Measurements from ENCODE around the gene PLA2G2A. TPM values are rescaled to one million over a fixed set of nuclear protein-coding genes. Genes with fewer than 3 reads are reported as not detected.

Gene PLA2G2A
- total RNA-seq, 4 donors from 2014 or later: 2.7 to 47.6 TPM; not detected in 2

DNA sequence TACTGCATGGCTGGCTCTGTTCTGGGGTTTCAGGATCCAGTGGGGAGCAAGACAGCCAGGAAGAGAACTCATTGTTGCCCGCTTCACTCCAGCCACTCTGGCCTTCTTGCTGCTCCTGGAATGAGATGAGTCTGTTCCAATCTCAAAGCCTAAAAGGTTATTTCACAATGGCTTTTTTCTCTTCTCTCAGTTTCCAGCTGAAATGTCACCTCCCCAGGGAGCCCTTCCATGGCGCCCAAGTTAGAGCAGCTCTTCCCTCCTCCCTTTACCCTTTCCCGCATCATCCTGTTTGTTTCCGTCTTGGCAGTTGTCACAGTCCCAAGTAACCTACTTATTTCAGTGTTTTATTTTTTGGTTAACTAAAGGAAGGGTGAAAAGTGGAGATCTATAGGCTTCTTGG, 15.8 kb downstream of the PLA2G2A start:
- TF ChIP-seq POLR2A (IDR thresholded peaks at IDR 0.05): no peak
- TF ChIP-seq, protein P1, sequence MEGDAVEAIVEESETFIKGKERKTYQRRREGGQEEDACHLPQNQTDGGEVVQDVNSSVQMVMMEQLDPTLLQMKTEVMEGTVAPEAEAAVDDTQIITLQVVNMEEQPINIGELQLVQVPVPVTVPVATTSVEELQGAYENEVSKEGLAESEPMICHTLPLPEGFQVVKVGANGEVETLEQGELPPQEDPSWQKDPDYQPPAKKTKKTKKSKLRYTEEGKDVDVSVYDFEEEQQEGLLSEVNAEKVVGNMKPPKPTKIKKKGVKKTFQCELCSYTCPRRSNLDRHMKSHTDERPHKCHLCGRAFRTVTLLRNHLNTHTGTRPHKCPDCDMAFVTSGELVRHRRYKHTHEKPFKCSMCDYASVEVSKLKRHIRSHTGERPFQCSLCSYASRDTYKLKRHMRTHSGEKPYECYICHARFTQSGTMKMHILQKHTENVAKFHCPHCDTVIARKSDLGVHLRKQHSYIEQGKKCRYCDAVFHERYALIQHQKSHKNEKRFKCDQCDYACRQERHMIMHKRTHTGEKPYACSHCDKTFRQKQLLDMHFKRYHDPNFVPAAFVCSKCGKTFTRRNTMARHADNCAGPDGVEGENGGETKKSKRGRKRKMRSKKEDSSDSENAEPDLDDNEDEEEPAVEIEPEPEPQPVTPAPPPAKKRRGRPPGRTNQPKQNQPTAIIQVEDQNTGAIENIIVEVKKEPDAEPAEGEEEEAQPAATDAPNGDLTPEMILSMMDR (IDR thresholded peaks at IDR 0.05): no peak
- no peaks in the 10 kb centered on the region for H3K9me3 ChIP-seq
- intact Hi-C loops (cut with DNase I; ENCODE audit: low total_unique reads): no loop called here
- H3K4me1 ChIP-seq: no peaks in the 10 kb centered on the region
- no peak for DNase-seq
- no peaks in the 10 kb centered on the region for H3K27me3 ChIP-seq
- no peak overlapping the region for H3K4me3 ChIP-seq
- H3K27ac ChIP-seq: no peak overlapping the region
- H3K36me3 ChIP-seq: no peaks in the 10 kb centered on the region

DNA sequence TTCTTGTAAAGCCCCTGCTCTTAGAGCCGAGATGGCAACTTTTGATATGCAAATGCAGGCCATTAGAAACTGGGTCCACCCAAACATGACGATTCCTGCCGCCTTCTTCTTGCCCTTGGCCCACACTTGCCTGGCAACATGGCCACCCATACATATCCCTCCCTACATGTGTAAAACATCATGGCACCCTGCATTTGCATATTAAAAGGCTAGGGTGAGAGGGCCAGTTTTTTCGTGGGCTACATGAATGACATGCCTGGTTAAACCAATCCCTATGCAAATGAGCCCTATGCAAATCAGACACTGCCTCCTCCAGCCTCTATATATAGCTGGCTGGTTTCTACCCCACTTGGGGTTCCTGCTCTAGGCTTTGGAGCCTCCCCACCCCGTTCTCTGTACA, 18.8 kb downstream of the PLA2G2A start:
- H3K27ac ChIP-seq: no peak overlapping the region
- TF ChIP-seq, protein P1 (IDR thresholded peaks at IDR 0.05): no peak
- no peak for TF ChIP-seq POLR2A (IDR thresholded peaks at IDR 0.05)
- no peak overlapping the region for H3K4me3 ChIP-seq
- intact Hi-C loops (cut with DNase I; ENCODE audit: low total_unique reads): no loop called here
- no peaks in the 10 kb centered on the region for H3K9me3 ChIP-seq
- no peaks in the 10 kb centered on the region for H3K27me3 ChIP-seq
- no peak for DNase-seq
- no peaks in the 10 kb centered on the region for H3K4me1 ChIP-seq
- no peaks in the 10 kb centered on the region for H3K36me3 ChIP-seq

DNA sequence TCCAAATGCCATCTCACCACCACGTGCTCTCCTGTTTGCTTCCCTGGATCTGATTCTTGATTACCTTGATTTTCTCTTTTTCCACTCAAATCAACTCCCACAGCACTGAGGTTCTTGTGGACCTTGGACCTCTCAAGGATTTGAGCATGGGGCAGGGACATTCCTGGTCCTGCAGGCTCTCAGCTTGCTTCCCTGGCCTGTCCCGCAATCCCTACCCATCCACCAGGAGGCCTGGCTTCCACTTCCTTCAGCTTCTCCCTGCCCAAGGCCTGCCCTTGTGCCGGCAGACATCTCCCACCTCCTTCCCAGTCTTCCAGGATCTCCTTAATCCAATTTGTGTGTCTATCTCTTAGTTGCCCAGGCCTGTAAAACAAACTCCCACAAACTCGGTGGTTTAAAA, 21.6 kb downstream of the PLA2G2A start:
- Histone ChIP-seq H3K9me3 (no peaks in the 10 kb centered on the region), H3K27ac (no peak overlapping the region), H3K36me3 (no peaks in the 10 kb centered on the region), H3K27me3 (no peaks in the 10 kb centered on the region), H3K4me3 (no peak overlapping the region), H3K4me1 (no peaks in the 10 kb centered on the region)
- DNase-seq: no peak
- TF ChIP-seq, protein P1 (IDR thresholded peaks at IDR 0.05): no peak
- TF ChIP-seq POLR2A (IDR thresholded peaks at IDR 0.05): no peak
- intact Hi-C loops (cut with DNase I; ENCODE audit: low total_unique reads): no loop called here

DNA sequence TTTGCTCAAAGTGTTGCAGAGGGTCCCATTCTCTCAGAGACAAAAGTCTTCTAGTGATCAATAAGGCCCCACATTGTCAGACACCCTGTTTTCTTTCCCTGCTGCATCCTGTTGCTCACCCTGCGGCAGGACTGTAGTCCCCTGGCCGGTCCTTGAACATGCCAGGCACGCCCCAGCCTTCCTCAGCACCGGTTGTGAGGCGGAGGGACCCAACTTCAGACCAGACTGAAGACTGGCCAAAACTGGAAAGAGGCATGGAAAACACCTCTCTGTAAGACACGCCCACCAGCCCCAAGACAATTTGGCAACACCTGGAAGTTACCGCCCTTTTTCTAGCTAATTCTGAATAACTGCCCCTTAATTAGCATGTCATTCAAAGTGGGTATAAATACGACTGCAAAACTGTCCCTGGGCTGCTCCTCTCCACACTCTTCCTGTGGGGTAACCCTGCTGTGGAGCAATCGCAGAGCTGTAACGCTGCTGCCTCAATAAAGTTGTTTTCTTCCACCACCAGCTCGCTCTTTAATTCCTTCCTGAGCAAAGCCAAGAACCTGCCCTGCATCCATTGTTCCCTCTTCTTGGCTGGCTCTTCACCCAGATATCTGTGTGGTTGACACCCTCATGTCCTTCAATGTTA, 23.8 kb downstream of the PLA2G2A start:
- no peaks in the 10 kb centered on the region for H3K4me1 ChIP-seq
- no peak overlapping the region for H3K4me3 ChIP-seq
- DNase-seq: no peak

DNA sequence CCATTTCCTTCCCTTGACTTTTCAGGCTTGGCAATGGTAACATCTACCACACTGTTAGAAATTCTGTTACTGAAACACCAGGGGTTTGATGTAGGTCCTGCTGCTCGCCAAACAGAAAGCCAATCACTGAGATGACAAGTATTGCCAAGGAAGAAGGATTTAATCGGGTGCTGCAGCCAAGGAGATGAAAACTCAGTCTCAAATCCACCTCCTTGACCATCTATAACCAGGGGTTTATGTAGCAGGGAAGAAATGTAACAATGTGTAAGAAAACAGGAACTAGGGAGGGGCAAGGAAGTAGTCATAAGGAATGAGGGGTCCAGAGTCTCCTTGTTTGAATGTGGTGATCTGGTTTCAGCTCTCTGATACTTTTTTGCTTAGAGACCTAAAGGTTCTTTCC, 25.4 kb downstream of the PLA2G2A start:
- Histone ChIP-seq H3K27me3 (no peaks in the 10 kb centered on the region), H3K36me3 (no peaks in the 10 kb centered on the region), H3K4me3 (no peak overlapping the region), H3K4me1 (no peaks in the 10 kb centered on the region), H3K27ac (no peak overlapping the region), H3K9me3 (no peaks in the 10 kb centered on the region)
- TF ChIP-seq POLR2A (IDR thresholded peaks at IDR 0.05): no peak
- TF ChIP-seq, protein P1 (IDR thresholded peaks at IDR 0.05): no peak
- no peak for DNase-seq
- intact Hi-C loops (cut with DNase I; ENCODE audit: low total_unique reads): no loop called here

More for the DNA sequence above, 23.8 kb downstream of the PLA2G2A start:
- no peak overlapping the region for H3K27ac ChIP-seq
- no peaks in the 10 kb centered on the region for H3K9me3 ChIP-seq
- no peaks in the 10 kb centered on the region for H3K36me3 ChIP-seq
- TF ChIP-seq, protein P1 (IDR thresholded peaks at IDR 0.05): no peak
- TF ChIP-seq POLR2A (IDR thresholded peaks at IDR 0.05): no peak
- no peaks in the 10 kb centered on the region for H3K27me3 ChIP-seq
- intact Hi-C loops (cut with DNase I; ENCODE audit: low total_unique reads): no loop called here
